WI38 (cell line): ENCODE results near the gene GATB.

Experiments used
- H3K4me3 ChIP-seq: 2 replicates; pipeline ENCODE4 v1.5.1; 2011; ENCODE audit warnings: low read depth, mild to moderate bottlenecking, control low read depth, low read length
- CTCF ChIP-seq: IDR thresholded peaks from 2 replicates; pipeline ENCODE4 v1.5.1; 2012; ENCODE audit warnings: low read depth, mild to moderate bottlenecking, control low read depth, low read length

The GATB gene

GRCh38 chr4:151804821-151805220 lies 44.0 kb upstream of the GATB start:
- no peak overlapping the region for H3K4me3 ChIP-seq
- no peak for TF ChIP-seq CTCF

GRCh38 chr4:151804086-151804630 lies 43.4 kb upstream of the GATB start:
- no peak for TF ChIP-seq CTCF
- no peak overlapping the region for H3K4me3 ChIP-seq

GRCh38 chr4:151803246-151803645 lies 42.4 kb upstream of the GATB start:
- H3K4me3 ChIP-seq: no peak overlapping the region
- TF ChIP-seq CTCF: no peak

GRCh38 chr4:151801547-151802516 lies 41.0 kb upstream of the GATB start:
- peak; percentile 69 for TF ChIP-seq CTCF
- H3K4me3 ChIP-seq: no peak overlapping the region

GRCh38 chr4:151799417-151800012 lies 38.7 kb upstream of the GATB start:
- H3K4me3 ChIP-seq: no peak overlapping the region
- no peak for TF ChIP-seq CTCF

GRCh38 chr4:151798678-151799416 lies 38.0 kb upstream of the GATB start:
- H3K4me3 ChIP-seq: no peak overlapping the region
- TF ChIP-seq CTCF: no peak
